NB4 (cell line): ENCODE measurements around the gene CCR8.
A peak's percentile ranks its signal among the peaks of the same experiment; 100 is the strongest.

Experiments
- DNase-seq: peaks from one replicate; pipeline ENCODE4 v3.0.0; 2010; ENCODE audit warnings: low read depth
- H3K4me3 ChIP-seq: one replicate; pipeline ENCODE4 v1.5.1; 2011; ENCODE audit warnings: mild to moderate bottlenecking, low read depth, low read length, moderate library complexity
- CTCF ChIP-seq: IDR thresholded peaks from one replicate; pipeline ENCODE4 v1.5.1; 2012; ENCODE audit warnings: low read depth, low read length
- MAX ChIP-seq: IDR thresholded peaks from 2 replicates; pipeline ENCODE4 v1.6.1; 2011; ENCODE audit warnings: low read depth, low read length
- MYC ChIP-seq: IDR thresholded peaks from 2 replicates; pipeline ENCODE4 v1.6.1; 2011; ENCODE audit warnings: low read depth, low read length
- POLR2A ChIP-seq: IDR thresholded peaks from 2 replicates; pipeline ENCODE4 v1.6.1; 2011; ENCODE audit warnings: mild to moderate bottlenecking; ENCODE audit not compliant: insufficient read length; ENCODE audit errors: extremely low read depth

Gene CCR8

GRCh38 chr3:39378088-39378487 lies 48.6 kb downstream of the CCR8 start:
- peak; percentile 61 for DNase-seq
- TF ChIP-seq MAX, result peak; percentile 95
- TF ChIP-seq CTCF, result peak; percentile 87
- TF ChIP-seq POLR2A, result no peak
- TF ChIP-seq MYC, result peak; percentile 30; the same call in 1 of the 2 replicates
- H3K4me3 ChIP-seq, result no peak overlapping the region

- TF ChIP-seq POLR2A, result no peak
- no peak for TF ChIP-seq MYC
- TF ChIP-seq MAX, result no peak
- TF ChIP-seq CTCF, result no peak
- no peak for DNase-seq
- no peak overlapping the region for H3K4me3 ChIP-seq
Observed at GRCh38 chr3:39378957-39379777, 49.7 kb downstream of the CCR8 start.

- no peak overlapping the region for H3K4me3 ChIP-seq
- no peak for TF ChIP-seq MYC
- TF ChIP-seq POLR2A, result no peak
- no peak for TF ChIP-seq MAX
- no peak for TF ChIP-seq CTCF
- DNase-seq, result no peak
Observed at GRCh38 chr3:39379778-39380155, 50.3 kb downstream of the CCR8 start.

- no peak for DNase-seq
Observed at GRCh38 chr3:39381432-39381831, 51.9 kb downstream of the CCR8 start.

More at GRCh38 chr3:39381432-39381831, 51.9 kb downstream of the CCR8 start:
- H3K4me3 ChIP-seq, result no peak overlapping the region
- TF ChIP-seq MYC (no peak), CTCF (no peak), MAX (no peak), POLR2A (no peak)
